Thoracic aorta (tissue), 2 donors: ENCODE data around the gene ZCCHC24. TPM values are rescaled to one million over a fixed set of nuclear protein-coding genes. Genes with fewer than 3 reads are reported as not detected.

Experiments used
- ATAC-seq: fragments of 150-250 bp; one replicate; pipeline ENCODE4 v1.8.0; 2017; ENCODE audit warnings: low read depth; ENCODE audit not compliant: insufficient number of reproducible peaks, low FRiP score
- DNase-seq: peaks from one replicate; pipeline ENCODE4 v3.0.0-alpha.2; 2020; ENCODE audit warnings: low spot score
- H3K27ac ChIP-seq, 2 donors: fragments of 200-600 bp; sonication (generic); 1 replicate in 1 of 2; 2 replicates in 1 of 2; pipeline ENCODE4 v1.5.1; 2016; ENCODE audit warnings: mild to moderate bottlenecking in 2 of 2, moderate library complexity in 2 of 2
- H3K27me3 ChIP-seq: fragments of 200-600 bp; sonication (generic); replicated peaks from 2 replicates; pipeline ENCODE4 v1.6.0; 2016; ENCODE audit warnings: mild to moderate bottlenecking; ENCODE audit not compliant: insufficient read depth
- H3K36me3 ChIP-seq: fragments of 200-600 bp; sonication (generic); one replicate; pipeline ENCODE4 v1.5.1; 2016
- H3K4me1 ChIP-seq, 2 donors: fragments of 200-600 bp; sonication (generic); 1 replicate in 1 of 2; 2 replicates in 1 of 2; pipeline versions ENCODE4 v1.5.1 to v1.6.0; 2016; ENCODE audit warnings: low read depth in 2 of 2, mild to moderate bottlenecking in 1 of 2; ENCODE audit not compliant: control insufficient read depth in 1 of 2
- H3K4me3 ChIP-seq: fragments of 200-600 bp; sonication (generic); 2 replicates; pipeline ENCODE4 v1.5.1; 2016; ENCODE audit warnings: mild to moderate bottlenecking
- H3K9me3 ChIP-seq: fragments of 200-600 bp; sonication (generic); 2 replicates; pipeline ENCODE4 v1.5.1; 2016
- CTCF ChIP-seq: fragments of 200-600 bp; sonication (generic); IDR thresholded peaks from one replicate; pipeline ENCODE4 v1.5.1; 2019; ENCODE audit warnings: antibody characterized with exemption
- total RNA-seq, 2 donors: library from RNA; depleted of rRNA; stranded (reverse); fragments of >200 nt; gene quantifications; one replicate each; pipeline versions ENCODE4 v1.1.0 to v1.2.3, GENCODE V29; 2016

The ZCCHC24 gene
- total RNA-seq, 2 donors from 2014 or later: 66.9 to 82.9 TPM

- no peaks in the 10 kb centered on the region for H3K9me3 ChIP-seq
- no peak for TF ChIP-seq CTCF
- no peaks in the 10 kb centered on the region for H3K4me1 ChIP-seq
- H3K27me3 ChIP-seq: no peaks in the 10 kb centered on the region
- H3K4me3 ChIP-seq: no peak overlapping the region
- H3K36me3 ChIP-seq: no peaks in the 10 kb centered on the region
- ATAC-seq: no peak
- H3K27ac ChIP-seq: no peak overlapping the region
- DNase-seq: no peak
Measured at GRCh38 chr10:79459243-79459642, 13.8 kb upstream of the ZCCHC24 start.

GRCh38 chr10:79458483-79458882 is 13.1 kb upstream of the ZCCHC24 start:
- no peak for DNase-seq
- ATAC-seq: no peak
- H3K36me3 ChIP-seq: no peaks in the 10 kb centered on the region
- no peak overlapping the region for H3K27ac ChIP-seq
- no peaks in the 10 kb centered on the region for H3K9me3 ChIP-seq
- no peaks in the 10 kb centered on the region for H3K27me3 ChIP-seq
- no peak for TF ChIP-seq CTCF
- H3K4me1 ChIP-seq: no peaks in the 10 kb centered on the region
- no peak overlapping the region for H3K4me3 ChIP-seq

GRCh38 chr10:79457256-79457785 is 11.9 kb upstream of the ZCCHC24 start:
- no peak overlapping the region for H3K27ac ChIP-seq
- H3K4me3 ChIP-seq: no peak overlapping the region
- no peaks in the 10 kb centered on the region for H3K27me3 ChIP-seq
- no peaks in the 10 kb centered on the region for H3K4me1 ChIP-seq
- DNase-seq (no peak), ATAC-seq (no peak)
- H3K9me3 ChIP-seq: no peaks in the 10 kb centered on the region
- no peaks in the 10 kb centered on the region for H3K36me3 ChIP-seq
- TF ChIP-seq CTCF: no peak

GRCh38 chr10:79454259-79454658 is 8.8 kb upstream of the ZCCHC24 start:
- no peak for DNase-seq
- Histone ChIP-seq H3K4me1 (no peaks in the 10 kb centered on the region), H3K36me3 (no peaks in the 10 kb centered on the region), H3K27ac (no peak overlapping the region), H3K9me3 (no peaks in the 10 kb centered on the region), H3K4me3 (no peak overlapping the region), H3K27me3 (no peaks in the 10 kb centered on the region)
- TF ChIP-seq CTCF: no peak
- peak; percentile 61 for ATAC-seq

- Histone ChIP-seq H3K27ac (no peak overlapping the region), H3K4me1 (no peaks in the 10 kb centered on the region), H3K36me3 (no peaks in the 10 kb centered on the region), H3K9me3 (no peaks in the 10 kb centered on the region), H3K27me3 (no peaks in the 10 kb centered on the region), H3K4me3 (no peak overlapping the region)
- ATAC-seq (no peak), DNase-seq (no peak)
- no peak for TF ChIP-seq CTCF
Measured at GRCh38 chr10:79453392-79453791, 8.0 kb upstream of the ZCCHC24 start.
